CD4-positive, alpha-beta T cell treated with Interleukin-4 for 1 hour (primary cell): ENCODE results near the gene ABHD2.

Source experiments
- DNase-seq, 2 donors: peaks; one replicate each; pipeline ENCODE4 v3.0.0-alpha.2; 2020 to 2022

Gene ABHD2

GRCh38 chr15:89195836-89196235, 107.6 kb downstream of the ABHD2 start:
- DNase-seq = no peak

GRCh38 chr15:89196241-89196640, 108.0 kb downstream of the ABHD2 start:
- no peak for DNase-seq

GRCh38 chr15:89196994-89197393, 108.7 kb downstream of the ABHD2 start:
- no peak for DNase-seq

- no peak for DNase-seq
These were observed 109.3 kb downstream of the ABHD2 start for GRCh38 chr15:89197503-89197971.

- no peak for DNase-seq
These were observed 109.9 kb downstream of the ABHD2 start for GRCh38 chr15:89198196-89198595.

- DNase-seq = no peak
These were observed 110.7 kb downstream of the ABHD2 start for GRCh38 chr15:89198934-89199333.

GRCh38 chr15:89199746-89200145, 111.5 kb downstream of the ABHD2 start:
- DNase-seq = no peak

- DNase-seq = no peak
These were observed 111.9 kb downstream of the ABHD2 start for GRCh38 chr15:89200182-89200581.

GRCh38 chr15:89201465-89202005, 113.3 kb downstream of the ABHD2 start:
- DNase-seq = no peak

GRCh38 chr15:89203705-89204273, 115.5 kb downstream of the ABHD2 start:
- peak in 1 of 2 donors; percentile 15 for DNase-seq

GRCh38 chr15:89205991-89206585, 117.8 kb downstream of the ABHD2 start:
- no peak for DNase-seq

- DNase-seq = peak; percentile 67 to 70
These were observed 118.7 kb downstream of the ABHD2 start for GRCh38 chr15:89206908-89207331.

GRCh38 chr15:89208256-89208655, 120.0 kb downstream of the ABHD2 start:
- no peak for DNase-seq

GRCh38 chr15:89209057-89209456, 120.8 kb downstream of the ABHD2 start:
- no peak for DNase-seq

GRCh38 chr15:89211678-89212170, 123.5 kb downstream of the ABHD2 start:
- no peak for DNase-seq

- DNase-seq = no peak
These were observed 127.4 kb downstream of the ABHD2 start for GRCh38 chr15:89215627-89216026.

- DNase-seq = no peak
These were observed 128.8 kb downstream of the ABHD2 start for GRCh38 chr15:89217031-89217430.

- DNase-seq = no peak
These were observed 129.6 kb downstream of the ABHD2 start for GRCh38 chr15:89217686-89218376.

- DNase-seq = no peak
These were observed 130.3 kb downstream of the ABHD2 start for GRCh38 chr15:89218531-89218930.

GRCh38 chr15:89221543-89221942, 133.3 kb downstream of the ABHD2 start, which contains the start of gene RLBP1:
TSS of gene RLBP1 (minus strand) at chr15:89221579. CDS start at chr15:89218975, 2,604 bp downstream.
- DNase-seq = no peak

GRCh38 chr15:89225588-89225987, 137.3 kb downstream of the ABHD2 start:
- no peak for DNase-seq

GRCh38 chr15:89226359-89227221, 138.3 kb downstream of the ABHD2 start:
- DNase-seq = no peak

GRCh38 chr15:89227425-89227824, 139.2 kb downstream of the ABHD2 start:
- DNase-seq = no peak
